Activated effector memory CD4-positive, alpha-beta T cell treated with anti-CD3 and anti-CD28 coated beads, Interleukin-2, amount 50 U/mL, for 16 hours (primary cell): ENCODE data around the gene HMX1.

Experiments used
- DNase-seq: peaks from one replicate; pipeline ENCODE4 v3.0.0-alpha.2; 2020

Gene HMX1

DNA sequence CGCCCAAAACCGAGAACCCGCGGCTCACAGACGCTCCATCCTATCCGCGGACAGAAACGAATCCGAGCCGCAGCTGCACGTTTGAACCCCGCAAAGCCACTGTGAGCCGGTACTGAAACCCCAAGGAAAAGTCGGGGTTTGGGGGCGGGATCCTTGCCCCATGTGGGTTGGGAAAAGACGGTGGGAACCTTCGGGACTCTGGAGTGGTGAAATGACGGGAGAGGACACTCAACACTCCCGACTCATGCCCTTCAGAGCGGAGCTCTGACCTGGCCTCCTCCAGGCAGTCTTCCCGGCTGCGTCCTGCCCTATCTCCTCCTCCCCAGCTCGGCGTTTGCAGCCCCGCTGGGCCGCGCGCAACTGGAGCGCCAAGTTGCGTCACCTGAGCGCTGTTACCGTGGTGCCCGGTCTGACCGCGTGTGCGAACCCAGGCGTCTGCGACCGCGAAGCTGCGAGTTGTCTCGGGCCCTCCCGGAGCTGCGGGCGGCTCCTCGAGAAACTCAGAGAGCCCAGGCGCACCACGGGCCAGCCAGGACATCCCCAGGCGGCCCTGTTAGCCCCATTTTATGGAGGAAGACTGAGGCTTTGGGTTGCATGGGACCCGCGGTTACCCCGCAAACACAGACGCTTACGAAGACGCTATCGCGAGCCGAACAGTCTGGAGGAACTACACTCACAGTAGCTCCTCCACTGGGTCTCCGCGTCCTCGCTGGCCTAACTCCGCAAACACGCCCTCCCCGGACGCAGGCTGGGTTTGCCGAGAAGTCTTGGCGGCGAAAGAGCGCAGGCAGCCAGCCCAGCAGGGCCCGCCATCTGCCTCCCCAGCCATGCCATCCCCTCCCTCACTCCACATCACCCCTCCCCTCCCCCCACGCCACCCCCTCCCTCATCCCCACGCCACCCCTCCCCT is 20.3 kb upstream of the HMX1 start:
- DNase-seq = no peak

DNA sequence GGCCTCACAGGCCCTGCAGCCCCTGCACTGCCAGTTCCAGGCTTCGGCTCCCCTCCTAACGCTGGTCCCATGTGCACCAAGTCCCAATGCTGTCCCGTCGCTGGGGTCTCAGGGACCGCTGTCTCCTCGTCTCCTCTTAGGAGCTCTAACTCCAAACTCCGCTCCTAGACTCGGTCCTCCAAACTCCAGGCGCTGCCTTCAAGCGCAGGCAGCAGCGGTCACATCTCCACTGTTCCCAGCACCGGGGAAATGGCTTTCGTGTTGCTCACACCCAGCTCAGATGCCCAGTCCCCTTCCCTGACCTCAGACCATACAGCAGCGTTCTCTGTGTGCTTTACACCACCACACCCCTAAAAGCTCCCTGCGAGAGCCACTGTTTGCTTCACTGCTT is 19.6 kb upstream of the HMX1 start:
- DNase-seq = no peak

DNA sequence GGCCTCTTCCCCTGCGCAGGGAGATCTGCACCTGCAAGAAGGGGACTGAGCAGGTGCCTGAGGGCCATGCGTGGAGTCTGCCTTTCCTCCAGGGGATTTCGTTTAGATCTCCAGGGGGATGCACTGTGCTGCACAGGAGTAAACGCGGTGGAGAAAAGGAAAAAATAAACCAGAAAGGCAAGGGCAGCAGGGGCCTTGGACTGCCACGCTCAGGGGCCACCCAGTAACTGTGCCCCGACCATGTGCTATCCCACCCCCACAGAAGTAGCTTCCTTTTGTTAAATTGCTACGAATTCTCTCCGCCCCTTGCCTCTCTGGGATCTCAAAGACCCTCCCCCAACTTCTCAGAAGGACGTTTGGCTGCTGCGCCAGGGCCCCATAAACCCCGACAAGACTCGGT is 17.2 kb upstream of the HMX1 start:
- no peak for DNase-seq

DNA sequence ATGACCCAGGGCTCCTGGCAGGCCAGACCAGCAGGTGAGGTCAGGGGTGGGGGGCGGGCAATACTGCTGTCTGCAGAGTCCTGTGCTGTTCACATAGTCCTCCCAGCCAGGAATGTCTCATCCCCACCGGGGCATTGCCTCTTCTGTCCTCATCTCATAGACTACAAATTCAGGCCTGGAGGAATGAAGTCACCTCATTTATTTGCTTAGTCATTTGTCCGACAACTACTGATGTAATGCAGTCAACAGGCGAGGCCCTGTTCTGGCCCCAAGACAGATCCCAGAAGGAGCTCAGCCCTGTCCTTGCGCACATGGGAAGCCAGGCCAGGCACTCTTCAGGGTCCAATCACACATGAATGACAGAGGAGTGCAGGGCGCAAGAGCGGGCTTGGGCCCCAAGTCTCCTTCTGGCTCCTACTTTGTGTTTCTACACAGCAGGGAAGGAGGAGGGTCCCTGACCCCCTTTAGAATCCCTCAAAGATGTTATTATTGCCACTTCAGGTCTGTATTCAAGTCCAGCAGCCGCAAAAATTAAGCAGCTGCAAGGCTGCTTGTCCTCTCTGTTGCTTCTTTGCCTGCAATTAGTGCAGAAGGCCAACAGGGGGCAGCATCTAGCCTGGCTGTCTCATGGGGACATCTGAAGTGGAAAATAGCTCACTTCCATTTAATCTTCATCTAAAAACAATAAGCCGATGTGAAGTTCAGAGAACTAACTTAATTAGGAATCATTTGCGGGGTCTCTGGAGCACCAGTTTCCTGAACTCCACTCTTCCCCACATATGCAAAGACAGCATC is 15.2 kb upstream of the HMX1 start:
- DNase-seq = no peak

DNA sequence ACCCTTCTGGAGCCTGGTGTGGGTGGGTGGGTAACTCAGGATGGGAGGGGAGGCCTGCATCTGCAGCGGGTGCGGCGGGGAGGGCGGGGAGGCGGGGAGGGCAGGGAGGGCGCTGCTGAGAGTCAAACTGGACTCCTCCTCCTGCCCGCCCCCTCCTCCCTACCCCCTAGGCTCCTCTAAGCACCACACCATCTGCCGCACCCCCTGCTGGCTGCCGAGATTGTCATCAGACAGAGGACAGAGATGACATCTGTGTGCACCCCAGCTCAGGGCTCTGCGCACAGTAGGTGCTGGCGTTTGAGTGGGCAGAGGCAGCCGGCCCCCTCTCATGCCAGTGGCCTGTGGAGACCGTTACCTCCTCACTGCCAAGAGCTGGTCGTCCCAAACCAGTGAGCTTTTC is 10.6 kb upstream of the HMX1 start:
- DNase-seq = no peak

DNA sequence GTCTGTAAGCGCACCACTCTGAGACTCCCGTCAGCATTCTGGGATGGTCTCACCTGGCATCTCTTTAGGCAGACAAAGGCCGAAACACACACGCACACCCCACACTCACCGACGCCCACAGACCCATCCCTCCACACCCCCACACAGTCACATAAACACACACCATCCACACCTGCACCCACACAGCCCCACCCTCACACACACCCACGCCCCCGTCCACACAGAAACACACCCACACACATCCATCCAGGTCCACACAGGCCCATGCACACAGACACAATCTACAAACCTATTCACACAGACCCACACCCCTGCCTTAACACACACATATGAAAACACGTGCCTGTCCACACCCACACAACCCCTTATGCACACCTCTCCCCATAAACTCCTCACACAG is 9.2 kb upstream of the HMX1 start:
- no peak for DNase-seq

DNA sequence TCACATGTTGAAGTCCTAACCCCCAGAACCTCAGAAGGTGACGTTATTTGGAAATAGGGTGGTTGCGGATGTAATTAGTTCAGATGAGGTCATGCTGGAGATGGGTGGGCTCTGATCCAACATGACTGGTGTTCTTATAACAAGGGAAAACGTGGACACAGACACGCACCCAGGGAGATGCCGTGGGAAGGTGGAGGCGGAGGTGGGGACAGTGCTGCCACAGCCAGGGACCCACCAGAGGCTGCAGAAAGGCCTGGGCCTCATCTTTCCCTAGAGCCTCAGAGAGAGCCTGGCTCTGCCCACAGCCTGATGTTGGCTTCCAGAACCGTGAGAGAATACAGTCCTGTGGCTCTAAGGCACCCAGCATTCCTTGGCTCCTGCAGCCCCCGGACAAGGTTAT is 7.9 kb upstream of the HMX1 start:
- DNase-seq = no peak

DNA sequence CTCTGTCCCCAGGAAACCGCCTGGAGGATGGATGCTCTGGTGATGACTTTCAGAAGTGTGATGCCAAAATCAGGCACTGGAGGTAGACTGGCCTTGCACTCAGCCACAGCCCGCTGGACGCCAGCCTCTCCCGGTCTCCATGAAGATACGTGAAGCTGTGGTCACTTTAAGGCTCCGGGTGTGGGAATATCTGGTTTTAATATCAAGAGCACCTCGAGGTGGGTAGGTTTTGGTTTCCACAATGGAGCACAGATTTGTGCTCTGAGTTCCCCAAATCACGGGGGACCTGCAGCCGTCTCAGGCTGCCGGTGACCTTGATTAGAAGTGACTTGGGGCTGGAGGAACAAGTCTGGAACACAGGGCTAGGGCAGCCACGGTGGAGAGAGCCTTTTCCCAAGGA is 6.8 kb upstream of the HMX1 start:
- no peak for DNase-seq

DNA sequence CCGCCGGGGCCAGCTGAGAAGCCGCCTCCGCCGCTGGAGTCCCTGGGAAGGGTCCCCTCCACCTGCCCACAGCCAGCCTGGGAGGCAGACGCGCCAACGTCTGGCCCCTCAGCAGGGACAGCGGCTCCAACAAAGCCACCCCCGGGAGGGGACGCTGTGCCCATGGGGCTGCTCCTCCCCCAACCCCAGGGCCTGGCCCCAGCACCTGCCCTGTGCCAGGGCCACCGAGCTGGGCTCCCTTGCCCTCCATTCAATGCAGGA is 6.1 kb upstream of the HMX1 start:
- DNase-seq = no peak

DNA sequence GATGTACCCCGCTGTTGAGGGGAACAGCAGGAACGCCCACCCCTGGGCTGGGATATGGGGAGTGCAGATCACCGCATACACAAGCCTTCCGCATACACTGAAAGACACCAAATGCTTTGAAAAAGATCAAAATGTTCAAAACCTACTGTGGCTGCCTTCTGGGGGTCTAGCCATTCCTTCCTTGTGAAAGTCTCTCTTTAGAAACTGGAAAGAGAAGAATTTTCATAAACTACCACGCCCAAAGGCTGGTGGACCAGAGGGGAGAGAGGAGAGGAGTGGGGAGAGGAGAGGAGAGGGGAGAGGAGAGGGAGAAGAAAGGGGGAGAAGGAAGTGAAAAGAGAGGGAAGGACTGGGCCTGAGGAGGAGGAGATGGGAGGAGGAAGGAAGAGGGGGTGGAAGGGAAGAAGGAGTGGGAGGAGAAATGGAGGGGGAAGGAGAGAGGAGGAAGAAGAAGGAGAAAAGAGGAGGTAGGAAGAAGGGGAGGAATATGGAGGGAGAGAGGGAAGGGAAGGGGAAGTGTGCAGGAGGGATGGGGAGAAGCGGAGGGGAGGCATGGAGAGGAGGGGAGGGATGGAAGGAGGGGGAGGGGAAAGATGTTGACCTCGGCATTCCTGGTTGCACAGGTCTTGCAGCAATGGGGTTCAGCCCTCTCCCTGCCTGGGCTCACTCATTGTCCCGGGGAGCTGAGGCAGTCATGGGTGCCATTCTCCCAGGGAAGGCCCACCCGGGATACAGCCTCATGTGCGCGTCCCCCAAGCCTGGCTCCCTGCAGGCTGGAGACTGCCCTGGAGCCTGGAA is 5.5 kb upstream of the HMX1 start:
- DNase-seq = no peak

DNA sequence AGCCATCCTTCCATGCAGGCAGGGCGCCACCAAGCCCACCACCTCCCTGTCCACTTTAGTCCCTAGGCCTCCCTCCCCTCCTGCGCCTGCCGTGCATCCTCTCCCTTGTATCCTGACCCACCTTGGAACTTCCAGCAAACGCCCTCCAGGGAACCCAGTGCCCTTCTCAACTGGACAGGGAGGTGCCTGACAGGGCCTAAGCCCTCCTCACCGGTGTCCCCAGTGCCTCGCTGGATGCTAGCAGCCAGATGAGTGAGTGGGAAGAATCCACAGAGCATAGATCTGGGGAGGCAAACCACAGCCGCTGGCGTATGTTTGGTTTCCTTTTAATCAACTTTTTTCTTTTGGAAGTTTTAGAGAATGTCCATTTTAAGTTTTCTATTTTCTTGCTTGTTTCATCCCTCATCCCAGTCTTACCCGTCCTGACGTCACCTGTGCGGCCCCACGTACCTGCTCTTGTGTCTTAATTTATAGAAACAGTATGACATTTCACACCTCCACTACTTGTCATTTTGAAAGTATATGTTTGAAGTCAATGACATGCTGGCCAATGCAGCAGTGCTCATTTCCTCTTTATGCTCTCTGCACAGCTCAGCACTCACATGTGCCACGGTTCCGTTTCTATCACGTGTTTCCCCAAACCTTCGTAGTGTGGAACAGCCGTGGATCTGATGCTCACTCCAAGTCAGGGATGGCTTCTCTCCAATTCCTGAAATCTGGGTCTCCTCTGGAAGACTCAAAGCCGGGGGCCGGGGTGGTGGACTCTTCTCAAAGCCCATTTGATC is 3.4 kb upstream of the HMX1 start:
- no peak for DNase-seq

DNA sequence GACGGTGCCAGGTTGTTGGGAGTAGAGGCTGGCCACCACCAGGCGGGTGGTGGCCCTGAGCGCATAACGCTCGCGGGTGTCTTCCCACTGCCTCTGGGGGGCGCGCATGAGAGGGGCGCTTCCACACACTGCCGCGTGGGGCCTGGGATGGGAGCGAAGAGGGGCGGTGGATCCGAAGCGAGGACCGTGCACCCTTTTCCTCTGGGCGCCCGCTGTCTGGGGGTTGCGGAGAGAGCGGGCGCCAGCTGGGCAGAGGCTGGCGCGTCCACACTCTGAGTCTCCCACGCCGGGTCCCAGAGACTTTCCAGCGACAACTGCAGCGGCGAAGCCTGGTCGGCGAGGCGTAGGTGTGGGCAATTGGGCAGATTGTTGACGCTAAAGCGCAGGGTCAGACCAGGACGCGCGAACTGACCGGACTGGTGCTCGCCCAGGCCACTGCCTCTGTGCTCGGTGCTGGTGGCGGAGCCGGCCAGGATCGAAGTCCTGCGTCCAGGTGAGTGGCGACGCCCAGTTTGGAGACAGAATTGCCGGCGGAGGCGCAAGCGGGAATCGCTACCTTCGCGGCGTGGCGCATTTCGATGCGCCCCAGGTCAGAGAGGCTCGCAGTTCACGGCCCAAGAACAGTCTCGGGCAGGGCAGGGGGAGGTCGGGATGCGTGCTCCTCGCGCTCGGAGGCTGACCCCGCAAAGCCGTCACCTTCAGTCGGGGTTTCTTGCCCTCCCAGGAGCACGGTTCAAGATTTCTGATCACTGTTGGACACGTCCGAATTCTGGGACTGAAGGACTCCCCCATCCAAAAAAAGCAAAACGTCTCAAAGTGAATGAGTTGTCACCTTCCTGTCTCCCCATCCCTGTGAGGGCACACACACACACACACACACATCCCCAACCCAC is 2.6 kb upstream of the HMX1 start:
- no peak for DNase-seq

DNA sequence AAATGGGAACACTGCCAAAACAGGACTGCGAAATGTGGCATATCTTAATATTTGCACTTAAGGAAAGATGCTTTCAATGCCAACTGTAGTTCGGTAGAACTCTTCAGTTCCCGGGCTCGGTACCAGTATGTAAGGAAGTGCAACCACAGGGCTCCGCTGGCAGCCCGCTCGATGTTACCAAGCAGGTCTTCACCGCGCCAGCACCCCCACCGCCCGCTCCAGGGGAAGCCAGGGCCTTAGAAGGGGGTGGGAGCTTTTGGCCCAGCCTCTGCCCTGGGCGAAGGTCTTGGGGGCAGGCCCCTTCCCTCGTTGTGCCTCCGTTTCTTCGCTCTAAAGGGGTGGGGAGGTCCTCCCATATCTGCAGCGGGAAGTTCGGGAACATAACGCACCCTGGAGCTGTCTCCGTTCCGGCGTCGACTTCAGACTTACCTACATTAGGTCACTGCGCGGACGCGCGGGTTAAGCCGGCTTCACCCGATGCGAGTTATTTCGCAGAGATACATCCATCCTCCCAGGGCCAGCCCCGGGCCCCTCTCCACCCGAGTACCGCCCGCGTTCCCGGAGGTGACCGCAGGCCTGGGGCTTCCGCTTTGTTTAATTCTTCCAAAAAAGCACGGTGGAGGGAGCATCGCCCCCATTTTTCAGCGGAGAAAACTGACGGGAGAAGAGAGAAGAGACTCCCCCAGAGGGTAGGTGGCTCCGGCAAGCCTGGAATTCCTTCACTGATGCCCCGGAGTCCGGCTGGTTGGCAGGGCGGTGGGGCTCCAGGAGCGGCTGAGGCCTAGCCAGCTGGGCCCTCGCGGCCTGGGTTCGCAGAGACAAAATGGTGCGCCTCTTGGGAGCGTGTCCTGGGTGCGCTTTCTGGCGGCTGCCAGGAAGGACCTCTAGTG is 1.0 kb upstream of the HMX1 start:
- DNase-seq = no peak

DNA sequence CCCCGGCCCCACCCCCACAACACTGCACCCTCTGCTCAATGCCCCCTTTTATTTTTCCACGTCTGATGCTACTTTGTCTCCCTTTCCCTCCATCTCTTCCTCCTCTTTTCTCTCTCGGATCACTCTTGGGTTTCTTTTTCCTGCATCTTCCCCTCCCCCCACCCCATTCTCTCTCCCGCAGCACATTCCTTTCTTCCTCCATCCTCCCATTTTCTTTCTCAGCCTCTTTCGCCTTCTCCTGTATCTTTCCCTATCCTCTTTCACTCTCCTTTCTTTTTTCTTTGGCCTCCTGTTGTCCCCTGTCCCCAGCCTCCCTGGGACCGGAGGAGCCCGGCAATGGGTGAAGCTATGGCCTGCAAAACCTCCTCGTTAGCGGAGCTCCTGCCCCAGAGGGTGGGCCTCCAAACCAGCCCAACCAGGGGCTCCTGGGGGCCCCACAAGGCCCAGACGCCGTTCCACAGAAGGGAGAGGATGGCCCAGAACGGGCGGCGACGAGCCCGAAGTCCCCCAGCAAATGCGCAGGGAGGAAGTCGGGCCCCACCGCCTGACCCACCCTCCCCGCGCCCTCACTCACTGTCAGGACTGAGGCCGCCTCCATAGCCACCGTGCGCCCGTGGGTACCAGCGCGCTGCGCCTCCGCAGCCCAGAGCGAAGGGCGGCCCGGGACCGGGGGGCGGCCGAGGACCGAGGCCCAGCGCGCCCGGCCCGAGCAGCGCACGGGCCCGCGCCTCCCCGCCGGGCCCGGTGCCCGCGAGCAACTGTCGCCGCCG is 807 bp downstream of the HMX1 start:
- DNase-seq = no peak

DNA sequence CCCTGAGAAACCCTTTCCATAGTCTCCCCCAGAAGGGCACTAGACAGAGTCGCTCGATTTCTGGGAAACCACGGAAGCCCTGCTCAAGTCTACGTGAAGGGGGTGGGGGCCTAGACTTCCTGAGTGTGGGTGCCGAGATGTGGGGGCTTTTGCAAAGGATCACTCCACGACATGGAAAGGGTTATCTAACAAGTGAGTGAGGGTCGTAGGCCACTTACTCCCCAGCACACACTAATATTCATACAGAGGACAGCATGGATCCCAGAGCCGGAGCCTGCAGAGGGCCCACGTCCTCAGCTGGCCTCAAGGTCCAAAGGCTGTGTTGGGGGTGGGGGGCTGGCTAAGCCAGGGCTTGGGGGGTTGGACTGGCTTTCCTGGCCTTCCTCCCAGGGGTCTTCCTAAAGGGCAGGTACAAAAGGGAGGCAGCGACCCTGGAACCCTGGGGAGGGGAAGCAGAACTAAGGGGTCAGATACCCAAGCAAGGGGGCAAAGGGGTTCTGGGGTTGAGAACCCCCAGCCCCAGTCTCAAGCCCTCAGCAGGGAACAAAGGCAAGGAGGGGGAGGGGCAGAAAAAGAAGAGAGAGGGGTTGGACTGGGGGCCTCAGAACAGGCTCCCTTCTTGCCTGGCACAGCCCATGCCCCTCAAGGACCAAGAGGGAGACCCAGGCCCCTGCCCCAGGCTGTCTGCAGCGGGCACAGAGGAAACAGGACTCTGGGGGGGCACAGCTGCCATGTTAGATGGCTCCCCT is 1.6 kb downstream of the HMX1 start:
- DNase-seq = no peak

DNA sequence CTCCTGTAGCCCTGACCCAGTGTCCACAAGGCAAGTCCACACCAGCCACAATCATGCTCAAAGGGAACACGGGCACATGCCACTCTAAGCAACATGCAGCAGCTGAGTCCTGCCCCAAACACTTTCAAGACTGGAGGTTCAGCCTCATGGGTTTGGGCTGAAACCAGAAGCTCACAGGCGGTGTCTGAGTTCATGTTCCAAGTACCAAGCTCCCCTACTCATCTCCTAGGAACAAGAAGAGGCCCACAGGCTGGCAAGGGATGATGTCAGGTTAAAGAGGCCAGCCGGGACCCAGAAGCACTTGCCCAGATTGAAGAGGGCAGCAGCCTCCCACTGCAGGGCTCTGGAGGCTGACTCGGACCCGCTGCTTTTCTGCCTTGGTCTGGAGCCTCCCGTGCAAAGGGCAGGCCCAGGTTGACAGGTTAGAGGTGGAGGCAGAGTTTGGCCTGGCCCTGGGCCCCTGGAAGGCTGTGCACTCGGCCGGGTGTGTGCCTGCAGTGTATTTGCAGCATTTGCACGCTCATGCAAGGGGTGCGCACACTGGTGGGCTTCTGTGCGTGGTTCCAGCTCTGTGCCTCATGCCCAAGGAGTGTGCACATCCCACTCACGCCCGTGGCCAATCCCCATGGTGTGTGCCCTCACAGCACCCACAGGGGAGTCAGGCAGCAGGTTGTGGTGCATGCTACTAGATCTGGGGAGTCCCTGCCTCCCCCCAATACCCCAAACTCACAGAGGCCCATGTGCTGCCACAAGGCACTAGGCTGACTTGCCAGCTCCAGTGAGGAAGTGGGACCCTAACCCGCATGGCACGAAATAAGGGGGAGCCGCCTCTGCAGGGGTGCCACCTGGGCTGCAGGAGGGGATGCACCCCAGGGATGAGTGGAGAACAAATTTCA is 2.4 kb downstream of the HMX1 start:
- DNase-seq = no peak

DNA sequence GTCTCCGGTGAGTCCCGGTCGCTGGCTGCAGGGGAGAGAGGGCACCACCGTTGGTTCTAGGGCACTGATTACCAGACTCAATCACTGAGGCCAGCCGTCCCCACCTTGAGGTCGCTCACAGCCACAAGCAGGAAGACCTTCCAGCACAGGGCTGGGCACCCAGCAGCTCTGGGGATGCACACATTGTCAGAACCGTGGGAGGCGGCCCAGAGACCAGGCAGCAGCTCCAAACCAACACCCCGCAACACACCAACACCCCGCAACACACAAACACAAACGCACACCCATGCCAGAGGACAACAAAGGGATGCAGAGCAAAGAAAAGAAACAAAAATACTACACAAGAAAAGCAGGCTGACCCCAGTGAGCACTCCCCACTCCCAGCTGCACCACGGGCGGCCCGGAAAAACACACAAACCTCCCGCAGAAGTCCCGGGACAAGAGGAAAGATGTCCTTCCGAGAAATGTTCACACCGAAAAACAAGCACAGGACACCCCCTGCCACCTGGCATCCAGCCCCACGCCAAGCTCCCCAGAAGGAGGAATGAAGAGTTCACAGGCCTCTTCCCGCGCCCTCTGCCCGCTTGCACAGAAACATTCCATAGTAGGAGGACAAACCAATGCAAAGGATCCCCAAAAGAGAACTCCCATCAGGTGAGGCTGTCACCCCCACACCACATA is 3.2 kb downstream of the HMX1 start:
- DNase-seq = no peak
